Testis (tissue), 3 donors: ENCODE results near the gene PPP6R1. TPM values are rescaled to one million over a fixed set of nuclear protein-coding genes. Genes with fewer than 3 reads are reported as not detected.

ENCODE experiments used
- DNase-seq: peaks from one replicate; pipeline ENCODE4 v3.0.0-alpha.2; 2019
- H3K27ac ChIP-seq, 2 donors: fragments of 200-600 bp; sonication (generic); one replicate each; pipeline ENCODE4 v1.5.1; 2019
- H3K27me3 ChIP-seq: fragments of 200-600 bp; sonication (generic); one replicate; pipeline ENCODE4 v1.5.1; 2019
- H3K36me3 ChIP-seq: fragments of 200-600 bp; sonication (generic); one replicate; pipeline ENCODE4 v1.5.1; 2017; ENCODE audit warnings: low read depth; ENCODE audit errors: missing control alignments
- H3K4me1 ChIP-seq: fragments of 200-600 bp; sonication (generic); one replicate; pipeline ENCODE4 v1.5.1; 2019
- H3K4me3 ChIP-seq, 2 donors: fragments of 200-600 bp; sonication (generic); one replicate each; pipeline ENCODE4 v1.5.1; 2017 to 2019
- H3K9me3 ChIP-seq: fragments of 200-600 bp; sonication (generic); one replicate; pipeline ENCODE4 v1.5.1; 2017
- CTCF ChIP-seq, 3 experiments: fragments of 450-650 bp in 2 of 3; fragments of 200-600 bp in 1 of 3; sonication (generic) in 1 of 3; IDR thresholded peaks; one replicate each; pipeline ENCODE4 v1.5.1; 2016 to 2019; ENCODE audit warnings: antibody characterized with exemption in 3 of 3, mild to moderate bottlenecking in 2 of 3, moderate library complexity in 1 of 3
- POLR2A ChIP-seq: fragments of 450-650 bp; IDR thresholded peaks from one replicate; pipeline ENCODE4 v1.6.1; 2017; ENCODE audit warnings: antibody characterized with exemption, mild to moderate bottlenecking, moderate library complexity
- WGBS, 2 donors: methylation state at CpG; one replicate each; pipeline ENCODE4 v1.1.5; 2018; 5-methylcytosine and 5-hydroxymethylcytosine counted together
- intact Hi-C: fragments of 100-400 bp; cut with DNase I; formaldehyde crosslinking; loops from one replicate; pipeline ENCODE4 v1.15.1; 2023; ENCODE audit warnings: low total_unique reads
- polyA plus RNA-seq: library from polyadenylated mRNA; stranded (reverse); fragments of 350-450 nt; fragmentation: Illumina TruSeq; extraction: RNeasy Lipid Tissue Mini Kit (QIAGEN cat#74804); gene quantifications from one replicate; pipeline ENCODE4 v1.2.3, GENCODE V29; 2014; ENCODE audit warnings: low read depth, low replicate concordance; ENCODE audit not compliant: insufficient read depth
- total RNA-seq, 2 donors: library from RNA; depleted of rRNA; stranded (reverse); fragments of >200 nt; gene quantifications; one replicate each; pipeline ENCODE4 v1.2.3, GENCODE V29; 2016

Gene PPP6R1
- total and polyA plus RNA-seq, 3 donors from 2014 or later = 178 to 217 (median 179) TPM

GRCh38 chr19:55251341-55252081, 7.3 kb downstream of the PPP6R1 start:
- no peaks in the 10 kb centered on the region for H3K27me3 ChIP-seq
- 71 to 85% methylated on average over 19 of the region's 19 CpGs for WGBS, 2 donors
- H3K4me3 ChIP-seq = no peak overlapping the region
- H3K36me3 ChIP-seq = no peaks in the 10 kb centered on the region
- H3K27ac ChIP-seq = no peak overlapping the region
- no peak for DNase-seq
- H3K4me1 ChIP-seq = peaks cover 30% of the 10 kb centered on the region
- H3K9me3 ChIP-seq = no peaks in the 10 kb centered on the region
- intact Hi-C loops = no loop called here
- no peak for TF ChIP-seq CTCF (IDR thresholded peaks at IDR 0.05)
- no peak for TF ChIP-seq POLR2A

DNA sequence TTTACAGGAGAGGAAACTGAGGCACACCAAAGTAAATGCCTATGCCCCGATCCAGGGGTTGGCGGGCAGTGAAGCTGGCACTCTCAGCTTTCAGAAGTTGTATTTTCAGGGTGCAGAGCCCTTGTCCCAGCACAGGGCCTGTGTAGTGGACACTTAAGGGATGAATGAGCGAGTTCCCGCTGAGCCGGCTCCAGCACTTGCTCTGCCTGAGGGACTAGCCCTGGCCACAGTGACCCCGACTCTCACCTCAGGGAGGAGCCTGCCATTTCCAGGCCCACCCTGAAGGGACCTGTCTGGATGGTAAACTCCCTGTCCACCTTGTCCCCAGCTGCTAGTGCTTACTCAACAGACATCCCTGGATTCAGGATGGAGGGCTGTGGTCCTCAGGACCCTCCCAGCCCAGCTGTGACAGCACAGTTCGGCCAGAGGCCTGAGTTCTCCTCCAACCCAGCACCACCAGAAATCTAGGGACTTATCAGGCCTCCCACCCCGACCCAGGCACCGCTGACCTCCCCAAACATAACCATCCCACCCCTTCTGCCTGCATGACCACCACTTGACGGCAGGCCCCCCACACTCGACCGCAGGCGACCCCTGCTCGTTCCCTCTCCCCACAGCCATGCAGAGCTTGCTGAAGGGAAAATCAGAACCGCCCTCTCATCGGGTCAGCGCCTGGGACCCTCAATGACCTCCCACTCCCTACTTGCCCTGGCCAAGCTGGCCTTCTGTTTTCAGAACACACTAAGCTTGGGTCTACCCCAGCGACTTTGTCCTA, 8.4 kb downstream of the PPP6R1 start:
- no peak for DNase-seq
- H3K27ac ChIP-seq = no peak overlapping the region

DNA sequence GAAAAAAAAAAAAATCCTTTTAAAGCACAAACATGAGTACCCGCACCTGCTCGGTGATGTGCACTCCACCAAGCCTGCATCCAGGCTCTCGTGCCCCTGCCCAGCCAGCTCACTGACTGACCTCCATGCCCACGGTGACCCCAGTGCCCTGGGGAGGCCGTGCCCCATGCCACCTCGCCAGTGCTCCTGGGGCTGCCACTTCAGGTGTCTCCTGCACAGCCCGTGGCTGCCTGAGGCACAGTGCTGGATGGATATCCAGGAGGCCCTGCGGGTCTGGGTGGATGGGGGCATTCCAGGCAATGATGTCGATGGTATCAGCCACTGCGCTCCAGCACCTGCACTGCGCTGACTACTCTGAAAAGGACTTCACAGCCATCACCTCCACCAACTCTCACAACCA, 9.0 kb downstream of the PPP6R1 start:
- H3K4me1 ChIP-seq = peaks cover 15% of the 10 kb centered on the region
- no peaks in the 10 kb centered on the region for H3K27me3 ChIP-seq
- WGBS, 2 donors = 92 to 98% methylated on average over 7 to 11 of the region's 11 CpGs
- intact Hi-C loops = no loop called here
- no peak overlapping the region for H3K27ac ChIP-seq
- H3K36me3 ChIP-seq = no peaks in the 10 kb centered on the region
- no peak overlapping the region for H3K4me3 ChIP-seq
- no peak for TF ChIP-seq CTCF (IDR thresholded peaks at IDR 0.05)
- TF ChIP-seq POLR2A = no peak
- no peaks in the 10 kb centered on the region for H3K9me3 ChIP-seq
- DNase-seq = no peak

More for the DNA sequence above, 8.4 kb downstream of the PPP6R1 start:
- TF ChIP-seq POLR2A (no peak), CTCF (IDR thresholded peaks at IDR 0.05) (no peak)
- H3K36me3 ChIP-seq = no peaks in the 10 kb centered on the region
- H3K9me3 ChIP-seq = no peaks in the 10 kb centered on the region
- intact Hi-C loops = no loop called here
- WGBS, 2 donors = 88 to 89% methylated on average over 13 to 18 of the region's 18 CpGs
- H3K4me3 ChIP-seq = no peak overlapping the region
- no peaks in the 10 kb centered on the region for H3K27me3 ChIP-seq
- H3K4me1 ChIP-seq = peaks cover 20% of the 10 kb centered on the region

DNA sequence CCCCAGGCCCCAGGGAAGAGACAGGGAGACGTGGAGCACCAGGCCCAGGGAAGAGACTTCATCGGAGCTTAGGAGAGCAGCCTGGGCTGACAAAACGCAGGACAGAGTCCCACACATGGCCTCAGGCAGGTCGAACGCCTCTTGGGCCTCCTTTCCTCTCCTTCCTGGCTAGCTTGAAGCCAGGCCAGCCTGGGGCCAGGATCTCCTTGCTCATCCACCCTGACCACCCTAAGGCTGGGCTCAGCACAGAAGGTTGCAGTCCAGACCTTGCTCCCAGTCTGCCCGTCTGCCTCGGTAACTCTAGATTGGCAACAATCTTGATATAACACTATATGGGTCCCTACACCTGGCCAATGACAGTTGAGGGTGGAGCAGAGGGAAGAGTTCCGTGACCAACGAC, 10.1 kb downstream of the PPP6R1 start:
- 77 to 82% methylated on average over 6 to 9 of the region's 9 CpGs for WGBS, 2 donors
- TF ChIP-seq CTCF (IDR thresholded peaks at IDR 0.05) = no peak
- TF ChIP-seq POLR2A = no peak
- DNase-seq = no peak
- no peaks in the 10 kb centered on the region for H3K36me3 ChIP-seq
- H3K27me3 ChIP-seq = no peaks in the 10 kb centered on the region
- no peak overlapping the region for H3K4me3 ChIP-seq
- no peaks in the 10 kb centered on the region for H3K9me3 ChIP-seq
- no peak overlapping the region for H3K27ac ChIP-seq
- H3K4me1 ChIP-seq = peaks cover 8% of the 10 kb centered on the region
- intact Hi-C loops = no loop called here
